ENCODE data around the gene TEDC2. TPM values are rescaled to one million over a fixed set of nuclear protein-coding genes. Genes with fewer than 3 reads are reported as not detected.

Gene TEDC2
- total and polyA plus RNA-seq, 2 of the 8 experiments (the other 6 are each of a cell fraction or from before 2014, with no cell fraction given), result 54.6 to 55.6 TPM

GRCh38 chr16:2438121-2438520 is 21.8 kb upstream of the TEDC2 start:
- Histone ChIP-seq H3K27ac (ENCODE audit: low read depth, low read length) (no peak overlapping the region), H4K91ac (replicated peaks; ENCODE audit: insufficient read length, low read length) (no peak overlapping the region), H3K23ac (ENCODE audit: insufficient read length) (no peak overlapping the region), H2BK15ac (ENCODE audit: low read length) (no peak overlapping the region), H3K4ac (replicated peaks; ENCODE audit: insufficient read length, low read depth, low read length) (no peak overlapping the region), H3K18ac (ENCODE audit: extremely low read depth, low read length) (no peak overlapping the region), H2BK12ac (ENCODE audit: low read depth, low read length) (no peak overlapping the region), H3K4me2 (ENCODE audit: insufficient read depth in 1 of 2, low read depth in 2 of 2, low read length in 2 of 2) (no peak overlapping the region), H3K79me1 (ENCODE audit: low read depth, low read length) (no peaks in the 10 kb centered on the region), H2AK5ac (ENCODE audit: low read depth, low read length) (no peak overlapping the region), H3K9ac (replicated peaks in 1 of 4; ENCODE audit: extremely low read depth in 1 of 4, low read depth in 3 of 4, low read length in 3 of 4) (no peak overlapping the region), H2BK20ac (ENCODE audit: low read length) (no peak overlapping the region), H3K14ac (ENCODE audit: insufficient read length) (no peak overlapping the region), H4K8ac (ENCODE audit: extremely low read depth, insufficient read depth, low read length) (no peak overlapping the region), H4K20me1 (replicated peaks in 1 of 2; ENCODE audit: control insufficient read depth in 1 of 2, insufficient read depth in 2 of 2, low read length in 2 of 2) (peaks cover 6 to 8% of the 10 kb centered on the region in 2 experiments), H3K56ac (replicated peaks; ENCODE audit: insufficient read length, low read depth, low read length) (no peak overlapping the region), H2BK120ac (replicated peaks; ENCODE audit: low read depth, low read length) (no peak overlapping the region), H4K5ac (ENCODE audit: insufficient read length, low read depth, low read length) (no peak overlapping the region), H3K27me3 (replicated peaks in 1 of 4; ENCODE audit: control insufficient read depth in 3 of 4, extremely low read depth in 1 of 4, insufficient read depth in 3 of 4, low read length in 3 of 4) (no peaks in the 10 kb centered on the region), H3K4me1 (replicated peaks in 1 of 4; ENCODE audit: control insufficient read depth in 3 of 4, insufficient read depth in 4 of 4, low read length in 3 of 4) (no peaks in the 10 kb centered on the region), H3K79me2 (ENCODE audit: control insufficient read depth in 1 of 2, insufficient read depth in 2 of 2, low read length in 2 of 2) (no peaks in the 10 kb centered on the region), H3K36me3 (ENCODE audit: control insufficient read depth in 2 of 4, insufficient read depth in 4 of 4, low read length in 3 of 4) (peaks cover 22 to 65% (median 48%) of the 10 kb centered on the region in 4 experiments), H3K23me2 (ENCODE audit: low read depth, low read length) (no peaks in the 10 kb centered on the region), H2AFZ (ENCODE audit: low read length) (no peak overlapping the region), H2BK5ac (ENCODE audit: low read depth, low read length) (no peak overlapping the region), H3K4me3 (ENCODE audit: extremely low read depth in 1 of 4, insufficient read depth in 2 of 4, low read depth in 3 of 4, low read length in 4 of 4) (no peak overlapping the region), H3K9me3 (ENCODE audit: insufficient read depth in 2 of 2, low read depth in 1 of 2, low read length in 1 of 2) (no peaks in the 10 kb centered on the region)
- CTCF ChIA-PET (ENCODE audit: partially characterized antibody), result interaction anchor here (0.9 to 2.0 kb wide), 4 partner anchors 9 to 91 kb away, joined by 5 to 8 read pairs (median 6); no protein-coding TSS in a partner anchor
- no peak for FAIRE-seq
- WGBS, 2 experiments (ENCODE audit: extremely low coverage in 1 of 2, insufficient coverage in 1 of 2, insufficient read length in 1 of 2, insufficient replicate concordance in 2 of 2, low coverage in 1 of 2, low lambda C conversion rate in 2 of 2, missing lambda C conversion rate in 1 of 2), result 92% methylated on average over 14 of the region's 14 CpGs; no CpG with 5 or more reads in 1 of the 2 experiments
- no peak for DNase-seq (ENCODE audit: low read depth in 1 of 2, low spot score in 2 of 2)
- POLR2A ChIA-PET (ENCODE audit: partially characterized antibody), result interaction anchor here (1.1 to 1.4 kb wide), 3 partner anchors 8 to 165 kb away, joined by 4 to 6 read pairs (median 4); no protein-coding TSS in a partner anchor
- TF ChIP-seq KDM1A (IDR thresholded peaks at IDR 0.05; ENCODE audit: borderline replicate concordance, low read length) (no peak), KDM4A (IDR thresholded peaks at IDR 0.05; ENCODE audit: low read depth, low read length, severe bottlenecking) (no peak), GABPA (IDR thresholded peaks at IDR 0.05; ENCODE audit: borderline replicate concordance, insufficient read depth, low read length) (no peak), BACH1 (IDR thresholded peaks at IDR 0.05; ENCODE audit: low read length) (no peak), FOSL1 (IDR thresholded peaks at IDR 0.05; ENCODE audit: insufficient read depth, low read depth, low read length) (no peak), POLR2A (IDR thresholded peaks at IDR 0.05; ENCODE audit: control extremely low read depth in 1 of 2, low read depth in 2 of 2, low read length in 2 of 2) (no peak), BCL11A (IDR thresholded peaks at IDR 0.05; ENCODE audit: low read depth in 2 of 2, low read length in 2 of 2) (no peak), PHF8 (conservative IDR thresholded peaks at IDR 0.05; ENCODE audit: low read depth, low read length) (no peak), RNF2 (IDR thresholded peaks at IDR 0.05; ENCODE audit: borderline replicate concordance, low read depth, low read length, missing control alignments, poor library complexity, severe bottlenecking) (no peak), SP1 (IDR thresholded peaks at IDR 0.05; ENCODE audit: low read depth, low read length) (no peak), BRCA1 (IDR thresholded peaks at IDR 0.05; ENCODE audit: low read depth, low read length) (no peak), CBX8 (IDR thresholded peaks at IDR 0.05; ENCODE audit: borderline replicate concordance, low read depth, low read length) (no peak), EGR1 (IDR thresholded peaks at IDR 0.05; ENCODE audit: borderline replicate concordance, low read depth, low read length) (no peak), CHD1 (IDR thresholded peaks at IDR 0.05; ENCODE audit: low read depth, low read length) (no peak)
